B cell (primary cell): Measurements from ENCODE around the gene PFKM. TPM values are rescaled to one million over a fixed set of nuclear protein-coding genes. Genes with fewer than 3 reads are reported as not detected.
A peak's percentile ranks its signal among the peaks of the same experiment; 100 is the strongest.

Source experiments
- ATAC-seq: fragments of 200-7000 bp; cut with Tn5 transposase; one replicate; pipeline ENCODE4 v1.10.0; 2021; ENCODE audit warnings: low read depth, mild to moderate bottlenecking, moderate number of reproducible peaks, moderate library complexity
- CTCF ChIA-PET: fragments of 350-600 bp; sonication (Branson Sonifier 250); formaldehyde crosslinking; loops from one replicate; lab custom pipeline; 2021; ENCODE audit warnings: antibody characterized with exemption, inconsistent platforms; lab: Charles Lee
- POLR2A ChIA-PET: fragments of 350-600 bp; sonication (Branson Sonifier 250); formaldehyde crosslinking; loops from one replicate; lab custom pipeline; 2021; ENCODE audit warnings: antibody characterized with exemption; lab: Charles Lee
- DNase-seq: peaks from one replicate; pipeline ENCODE4 v3.0.0; 2013
- H2AFZ ChIP-seq: 2 replicates; pipeline ENCODE4 v1.6.1; 2012; ENCODE audit warnings: mild to moderate bottlenecking, low read depth, low read length; ENCODE audit not compliant: insufficient read depth, poor library complexity, severe bottlenecking
- H3K27ac ChIP-seq, 2 donors: 1 replicate in 1 of 2; 2 replicates in 1 of 2; pipeline ENCODE4 v1.5.1; 2012 to 2013; ENCODE audit warnings: low read length in 2 of 2, mild to moderate bottlenecking in 2 of 2, moderate library complexity in 1 of 2
- H3K27me3 ChIP-seq, 4 experiments: fragments of 200-600 bp in 1 of 4; sonication (generic) in 1 of 4; replicated peaks in 1 of 4; 1 replicate in 2 of 4; 2 replicates in 2 of 4; pipeline versions ENCODE4 v1.6.1 to v1.7.0; 2013 to 2016; ENCODE audit warnings: low read length in 3 of 4, mild to moderate bottlenecking in 2 of 4, mixed read lengths in 1 of 4, moderate library complexity in 1 of 4; ENCODE audit not compliant: insufficient read depth in 4 of 4, control insufficient read depth in 3 of 4; ENCODE audit errors: control extremely low read depth in 1 of 4
- H3K36me3 ChIP-seq, 2 experiments: replicated peaks in 1 of 2; 1 replicate in 1 of 2; 2 replicates in 1 of 2; pipeline versions ENCODE4 v1.6.1 to v1.7.1; 2013; ENCODE audit warnings: low read length in 1 of 2; ENCODE audit not compliant: insufficient read depth in 2 of 2, control insufficient read depth in 1 of 2; ENCODE audit errors: control extremely low read depth in 1 of 2, extremely low read depth in 1 of 2
- H3K4me1 ChIP-seq, 2 donors: fragments of 200-600 bp in 1 of 2; sonication (generic) in 1 of 2; 1 replicate in 1 of 2; 2 replicates in 1 of 2; pipeline versions ENCODE4 v1.5.1 to v1.6.1; 2013 to 2017; ENCODE audit warnings: low read length in 2 of 2; ENCODE audit not compliant: control insufficient read depth in 2 of 2, insufficient read depth in 2 of 2
- H3K4me2 ChIP-seq: replicated peaks from 2 replicates; pipeline ENCODE3; 2012; ENCODE audit warnings: mild to moderate bottlenecking, low read depth, low read length; ENCODE audit not compliant: poor library complexity, severe bottlenecking
- H3K4me3 ChIP-seq, 5 experiments: fragments of 200-600 bp in 1 of 5; sonication (generic) in 1 of 5; 1 replicate in 3 of 5; 2 replicates in 2 of 5; pipeline versions ENCODE4 v1.5.1 to v1.7.0; 2011 to 2016; ENCODE audit warnings: low read length in 4 of 5, mild to moderate bottlenecking in 4 of 5, low read depth in 2 of 5, control low read depth in 1 of 5, moderate library complexity in 1 of 5; ENCODE audit not compliant: insufficient read depth in 1 of 5; ENCODE audit errors: control extremely low read depth in 1 of 5, extremely low read depth in 1 of 5
- H3K79me2 ChIP-seq: fragments of 200-600 bp; sonication (generic); one replicate; pipeline ENCODE4 v1.6.0; 2016; ENCODE audit warnings: low read length; ENCODE audit not compliant: control insufficient read depth, insufficient read depth
- H3K9ac ChIP-seq: fragments of 200-600 bp; sonication (generic); 2 replicates; pipeline ENCODE4 v1.6.1; 2017; ENCODE audit warnings: mild to moderate bottlenecking, low read length, moderate library complexity
- H3K9me3 ChIP-seq, 3 donors: one replicate each; pipeline versions ENCODE4 v1.6.1 to v1.7.1; 2013; ENCODE audit warnings: low read length in 2 of 3; ENCODE audit not compliant: control insufficient read depth in 2 of 3, insufficient read depth in 1 of 3; ENCODE audit errors: control extremely low read depth in 1 of 3
- H4K20me1 ChIP-seq: 2 replicates; pipeline ENCODE4 v1.6.0; 2012; ENCODE audit warnings: mild to moderate bottlenecking, low read length; ENCODE audit not compliant: insufficient read depth, control insufficient read depth, poor library complexity, severe bottlenecking
- H3K27ac Mint-ChIP-seq: one replicate; pipeline ENCODE4 v1.8.0; 2021; ENCODE audit warnings: mixed read lengths
- H3K27me3 Mint-ChIP-seq: one replicate; pipeline ENCODE4 v1.8.0; 2021; ENCODE audit warnings: mixed read lengths
- H3K4me1 Mint-ChIP-seq: one replicate; pipeline ENCODE4 v1.8.0; 2021; ENCODE audit warnings: mixed read lengths
- H3K4me3 Mint-ChIP-seq: one replicate; pipeline ENCODE4 v1.8.0; 2021; ENCODE audit warnings: mixed read lengths
- H3K9me3 Mint-ChIP-seq: one replicate; pipeline ENCODE4 v1.8.0; 2022; ENCODE audit warnings: mixed read lengths; ENCODE audit not compliant: insufficient read depth
- CTCF ChIP-seq: fragments of 200-600 bp; IDR thresholded peaks from one replicate; pipeline ENCODE4 v1.8.0; 2022; ENCODE audit warnings: antibody characterized with exemption, mild to moderate bottlenecking
- EZH2 ChIP-seq: IDR thresholded peaks from 2 replicates; pipeline ENCODE4 v1.6.1; 2012; ENCODE audit warnings: borderline replicate concordance, low read depth, mild to moderate bottlenecking, moderate library complexity, low read length; ENCODE audit not compliant: insufficient read depth, poor library complexity, severe bottlenecking
- WGBS: methylation state at CpG from one replicate; pipeline ENCODE4 v1.1.5; 2013; ENCODE audit warnings: missing lambda C conversion rate; ENCODE audit not compliant: insufficient coverage; 5-methylcytosine and 5-hydroxymethylcytosine counted together
- intact Hi-C: fragments of 100-400 bp; cut with micrococcal nuclease; formaldehyde crosslinking; loops from one replicate; pipeline ENCODE4 v1.10.0; 2022
- polyA plus RNA-seq: library from polyadenylated mRNA; depleted of rRNA; stranded (reverse); fragments of >200 nt; gene quantifications from 2 replicates; pipeline ENCODE4 v1.2.3, GENCODE V29; 2012
- total RNA-seq, 2 donors: library from RNA; stranded (reverse); fragments of 120-200 nt in 1 of 2; gene quantifications; 1 replicate in 1 of 2; 2 replicates in 1 of 2; pipeline versions ENCODE4 v1.2.3 to v1.2.4, GENCODE V29; 2013 to 2022

Gene PFKM
- total and polyA plus RNA-seq, 2 donors (not counting 1 experiment from before 2014, with no cell fraction given): 20.3 to 43.0 TPM

GRCh38 chr12:48175613-48176416 lies 56.7 kb downstream of the PFKM start:
- Histone ChIP-seq H3K9me3 (no peaks in the 10 kb centered on the region), H3K4me3 (no peak overlapping the region), H3K27ac (no peak overlapping the region), H3K9ac (no peak overlapping the region), H3K4me2 (no peak overlapping the region), H4K20me1 (no peaks in the 10 kb centered on the region), H3K4me1 (no peaks in the 10 kb centered on the region), H3K36me3 (no peaks in the 10 kb centered on the region), H3K27me3 (peaks cover 0 to 17% (median 12%) of the 10 kb centered on the region in 4 experiments), H2AFZ (peak overlapping the region; percentile 14), H3K79me2 (no peaks in the 10 kb centered on the region)
- WGBS: 100% methylated on average over 1 of the region's 3 CpGs
- TF ChIP-seq EZH2 (no peak), CTCF (no peak)
- ChIA-PET POLR2A (no interaction called here), CTCF (interaction anchor here (1.2 to 1.6 kb wide), 3 partner anchors 10 to 24 kb away, joined by 3 to 7 read pairs (median 4); no protein-coding TSS in a partner anchor)
- ATAC-seq (no peak), DNase-seq (no peak)
- no peaks in the 10 kb centered on the region for H3K4me1 Mint-ChIP-seq
- no peaks in the 10 kb centered on the region for H3K9me3 Mint-ChIP-seq
- intact Hi-C loops: no loop called here
- peaks cover 51% of the 10 kb centered on the region for H3K27me3 Mint-ChIP-seq
- H3K27ac Mint-ChIP-seq: no peak overlapping the region
- H3K4me3 Mint-ChIP-seq: no peak overlapping the region

GRCh38 chr12:48176417-48176751 lies 57.2 kb downstream of the PFKM start:
- Histone ChIP-seq H3K4me1 (no peaks in the 10 kb centered on the region), H3K27me3 (peaks cover 0 to 22% (median 15%) of the 10 kb centered on the region in 4 experiments), H3K9ac (no peak overlapping the region), H3K9me3 (no peaks in the 10 kb centered on the region), H3K36me3 (no peaks in the 10 kb centered on the region), H2AFZ (no peak overlapping the region), H3K27ac (no peak overlapping the region), H3K79me2 (no peaks in the 10 kb centered on the region), H3K4me3 (no peak overlapping the region), H4K20me1 (no peaks in the 10 kb centered on the region), H3K4me2 (no peak overlapping the region)
- no peak for ATAC-seq
- Mint-ChIP-seq H3K27ac (no peak overlapping the region), H3K9me3 (no peaks in the 10 kb centered on the region), H3K27me3 (peaks cover 56% of the 10 kb centered on the region), H3K4me1 (no peaks in the 10 kb centered on the region), H3K4me3 (no peak overlapping the region)
- TF ChIP-seq CTCF (no peak), EZH2 (no peak)
- intact Hi-C loops: no loop called here
- ChIA-PET CTCF (interaction anchor here (1.2 to 1.6 kb wide), 3 partner anchors 11 to 24 kb away, joined by 3 to 7 read pairs (median 4); no protein-coding TSS in a partner anchor), POLR2A (no interaction called here)
- no peak for DNase-seq
